ENCODE data around the gene COPS9.

COPS9 gene

GRCh38 chr2:240166191-240166590 lies 30.1 kb upstream of the COPS9 start:
- no peak for DNase-seq (ENCODE audit: low read depth in 2 of 2)

- no peak for DNase-seq (ENCODE audit: low read depth in 2 of 2)
Observed at GRCh38 chr2:240165661-240166060, 29.6 kb upstream of the COPS9 start.

- no peak for DNase-seq (ENCODE audit: low read depth in 2 of 2)
Observed at GRCh38 chr2:240165034-240165433, 28.9 kb upstream of the COPS9 start.

GRCh38 chr2:240164586-240164985 lies 28.5 kb upstream of the COPS9 start:
- no peak for DNase-seq (ENCODE audit: low read depth in 2 of 2)

- no peak for DNase-seq (ENCODE audit: low read depth in 2 of 2)
Observed at GRCh38 chr2:240163844-240164574, 27.9 kb upstream of the COPS9 start.

DNA sequence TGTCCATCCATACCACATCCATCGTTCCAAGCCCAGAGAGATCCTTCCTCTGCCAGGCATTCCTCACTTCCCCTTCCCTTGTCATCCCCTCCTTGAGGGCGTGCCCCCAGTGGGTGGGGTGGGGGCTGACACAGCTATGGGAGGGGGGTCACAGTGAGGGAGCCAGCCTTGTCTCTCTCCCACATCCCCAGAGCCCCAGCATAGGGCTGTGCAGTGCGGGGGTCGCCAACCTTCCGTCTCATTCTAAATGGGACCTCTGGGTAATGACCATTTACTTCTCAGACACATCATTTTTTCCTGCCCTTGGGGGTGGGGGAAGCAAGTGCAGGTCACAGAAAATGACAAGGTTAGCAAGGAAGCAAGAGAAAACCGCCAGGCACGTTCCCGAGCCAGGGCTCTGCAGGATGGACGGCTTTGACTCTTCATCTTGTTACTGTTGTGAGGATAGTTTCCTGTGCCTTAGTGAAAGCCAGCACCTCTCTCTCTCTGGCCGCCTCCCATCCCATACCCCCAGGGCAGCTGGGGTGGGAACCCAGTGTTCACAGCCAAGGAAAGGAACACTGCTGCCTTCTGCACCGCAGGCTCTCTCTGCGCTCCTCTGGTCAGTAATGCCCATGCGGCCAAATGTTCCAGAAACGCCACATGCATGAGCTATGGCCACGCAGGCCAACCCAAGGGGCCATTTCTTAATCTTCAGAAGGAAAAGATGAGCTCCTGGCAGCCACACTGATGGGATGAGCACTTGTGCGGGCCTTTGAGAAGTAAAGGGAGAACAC lies 27.0 kb upstream of the COPS9 start:
- DNase-seq (ENCODE audit: low read depth in 2 of 2) = no peak

DNA sequence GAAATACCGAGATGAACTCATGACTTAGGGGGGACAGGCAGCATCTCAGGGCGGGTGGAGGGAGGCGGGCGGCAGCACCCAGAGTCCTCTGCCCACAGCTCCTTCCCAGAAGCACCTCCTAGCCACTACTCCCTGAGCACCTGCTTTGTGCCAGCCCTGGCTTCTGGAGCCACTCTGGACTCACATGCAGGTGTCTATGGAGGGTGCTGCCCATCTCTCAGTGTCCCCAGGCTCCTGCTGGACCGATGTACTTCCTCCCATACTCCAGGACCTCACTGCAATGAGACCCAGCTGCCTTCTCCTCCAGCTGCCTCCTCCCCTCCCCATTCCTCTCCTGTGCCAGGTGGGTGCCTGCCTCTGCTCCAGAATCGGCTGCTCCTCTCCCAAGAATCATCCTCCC lies 26.4 kb upstream of the COPS9 start:
- no peak for DNase-seq (ENCODE audit: low read depth in 2 of 2)

DNA sequence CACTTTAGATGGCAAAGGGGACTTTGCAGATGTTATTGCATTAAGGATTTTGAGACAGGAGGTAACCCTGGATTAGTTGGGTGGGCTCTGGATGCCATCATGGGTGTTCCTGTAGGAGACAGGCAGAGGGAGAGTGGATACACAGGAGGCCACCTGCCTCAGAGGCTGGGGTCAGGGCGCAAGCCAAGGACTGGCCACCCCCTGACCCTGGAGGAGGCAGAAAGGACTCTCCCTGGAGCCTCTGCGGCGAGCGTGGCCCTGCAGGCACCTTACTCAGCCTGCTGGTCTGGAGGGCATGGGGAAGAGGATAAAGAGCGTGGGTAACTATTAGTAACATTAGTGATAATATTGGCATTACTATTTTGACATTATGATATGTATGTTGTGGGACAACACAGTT lies 25.9 kb upstream of the COPS9 start:
- no peak for DNase-seq (ENCODE audit: low read depth in 2 of 2)

GRCh38 chr2:240161087-240161750 lies 25.1 kb upstream of the COPS9 start:
- no peak for DNase-seq (ENCODE audit: low read depth in 2 of 2)

DNA sequence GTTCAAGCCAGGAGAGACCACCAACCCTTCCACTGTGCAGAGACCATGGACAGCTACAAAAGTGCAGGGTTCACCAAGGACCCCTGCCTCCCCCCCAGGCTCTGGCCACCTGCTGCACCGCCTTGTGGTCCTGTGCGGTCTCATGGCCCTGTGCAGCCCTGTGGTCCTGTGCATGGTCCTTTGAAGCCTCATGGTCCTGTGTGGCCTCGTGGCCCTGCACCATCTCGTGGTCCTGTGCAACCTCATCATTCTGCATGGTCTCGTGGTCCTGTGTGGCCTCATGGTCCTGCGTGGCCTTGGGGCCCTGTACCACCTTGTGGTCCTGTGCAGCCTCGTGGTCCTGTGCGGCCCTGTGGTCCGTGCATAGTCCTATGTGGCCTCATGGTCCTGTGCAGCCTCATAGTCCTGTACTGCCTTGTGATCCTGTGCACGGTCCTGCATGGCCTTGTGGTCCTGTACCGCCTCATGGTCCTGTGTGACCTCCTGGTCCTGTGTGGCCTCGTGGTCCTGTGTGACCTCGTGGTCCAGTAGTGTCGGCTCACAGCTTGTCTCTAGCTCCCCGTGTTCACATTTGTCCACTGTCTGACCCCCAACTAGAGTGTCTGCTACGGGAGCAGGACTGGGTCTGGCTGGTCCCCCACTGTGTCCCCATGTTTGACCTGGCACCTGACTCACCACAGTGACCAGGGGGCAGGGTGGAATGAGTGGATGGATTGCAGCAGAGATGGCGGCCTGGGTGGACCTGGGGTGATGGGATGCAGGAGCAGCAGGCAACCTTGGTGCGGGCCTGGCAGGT lies 24.4 kb upstream of the COPS9 start:
- DNase-seq (ENCODE audit: low read depth in 2 of 2) = no peak

- no peak for DNase-seq (ENCODE audit: low read depth in 2 of 2)
Observed at GRCh38 chr2:240159251-240159839, 23.2 kb upstream of the COPS9 start.

DNA sequence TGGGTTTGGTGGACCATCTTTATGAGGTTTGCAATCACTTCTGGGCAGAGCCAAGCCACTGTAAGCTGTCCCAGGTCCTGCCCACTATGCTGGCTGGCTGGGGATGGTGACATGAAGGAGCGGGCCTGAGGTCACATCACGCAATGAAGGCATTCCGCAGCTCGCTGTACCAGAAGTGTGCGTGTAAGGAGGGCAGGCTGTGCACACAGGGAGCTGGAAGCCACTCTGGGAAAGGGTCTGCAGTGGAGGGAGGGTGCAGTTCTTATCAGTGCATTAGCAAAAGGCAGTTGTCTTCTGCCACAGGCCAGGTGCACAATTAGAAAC lies 21.0 kb upstream of the COPS9 start:
- DNase-seq (ENCODE audit: low read depth in 2 of 2) = no peak

DNA sequence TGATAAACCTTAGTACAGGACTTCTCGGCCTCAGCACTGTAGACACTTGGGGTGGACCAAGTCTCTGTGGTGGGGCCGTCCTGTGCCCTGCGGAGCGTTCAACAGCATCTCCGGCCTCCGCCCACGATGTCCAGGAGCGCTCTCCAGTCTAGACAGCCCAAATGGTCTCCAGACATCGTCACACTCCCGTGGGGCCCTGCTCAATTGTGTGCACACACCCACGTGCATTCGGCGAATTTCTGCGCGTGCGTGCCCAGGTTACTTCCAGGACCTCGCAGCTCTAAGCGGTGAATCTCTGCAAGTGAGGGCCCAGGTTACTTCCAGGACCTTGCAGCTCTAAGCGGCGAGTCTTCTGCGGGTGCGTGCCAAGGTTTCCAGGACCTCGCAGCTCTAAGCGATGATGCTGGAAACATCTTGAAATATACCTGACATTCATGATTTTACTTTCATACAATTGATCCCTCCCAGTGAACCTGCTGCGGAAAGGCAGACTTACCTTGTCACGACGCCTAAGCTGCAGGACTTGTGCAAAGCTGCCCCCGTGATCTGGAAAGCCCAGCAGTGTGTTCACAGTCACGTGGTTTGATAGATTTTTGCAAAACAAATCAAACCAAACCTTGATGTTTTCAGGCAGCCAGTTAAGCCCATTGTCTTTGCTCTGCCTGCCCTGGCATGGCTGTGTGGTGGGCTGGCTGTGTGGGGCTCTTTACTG lies 20.5 kb upstream of the COPS9 start:
- no peak for DNase-seq (ENCODE audit: low read depth in 2 of 2)

DNA sequence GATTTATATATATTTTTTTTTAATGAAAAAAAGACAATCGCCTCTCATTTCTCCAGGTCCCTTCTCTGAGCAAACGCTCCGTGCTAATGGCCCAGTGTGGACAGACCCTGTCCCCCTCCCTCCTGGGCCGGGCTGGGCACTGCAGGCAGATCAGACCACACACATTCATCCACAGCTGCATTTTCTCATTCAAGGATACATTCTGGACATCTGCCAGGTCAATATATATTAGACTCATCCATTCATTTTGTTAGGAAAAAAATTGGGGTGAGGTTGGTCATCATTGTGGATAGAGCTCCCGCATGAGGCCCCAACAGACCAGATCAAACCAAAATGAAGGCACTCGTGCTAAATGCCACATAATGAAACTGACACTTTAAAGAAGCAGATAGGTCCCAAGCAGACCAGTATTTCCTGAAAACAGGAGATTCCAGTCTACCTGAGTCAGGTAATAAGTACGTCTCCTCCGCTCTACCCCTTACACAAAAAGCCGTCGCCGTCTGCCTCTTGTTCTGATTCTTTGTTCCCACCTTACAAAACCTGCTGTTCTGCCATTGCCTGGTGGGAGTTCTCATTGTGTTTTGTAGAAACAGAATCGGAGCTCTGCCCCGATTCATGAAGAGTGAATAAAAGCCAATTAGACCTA lies 19.8 kb upstream of the COPS9 start:
- DNase-seq (ENCODE audit: low read depth in 2 of 2) = no peak

DNA sequence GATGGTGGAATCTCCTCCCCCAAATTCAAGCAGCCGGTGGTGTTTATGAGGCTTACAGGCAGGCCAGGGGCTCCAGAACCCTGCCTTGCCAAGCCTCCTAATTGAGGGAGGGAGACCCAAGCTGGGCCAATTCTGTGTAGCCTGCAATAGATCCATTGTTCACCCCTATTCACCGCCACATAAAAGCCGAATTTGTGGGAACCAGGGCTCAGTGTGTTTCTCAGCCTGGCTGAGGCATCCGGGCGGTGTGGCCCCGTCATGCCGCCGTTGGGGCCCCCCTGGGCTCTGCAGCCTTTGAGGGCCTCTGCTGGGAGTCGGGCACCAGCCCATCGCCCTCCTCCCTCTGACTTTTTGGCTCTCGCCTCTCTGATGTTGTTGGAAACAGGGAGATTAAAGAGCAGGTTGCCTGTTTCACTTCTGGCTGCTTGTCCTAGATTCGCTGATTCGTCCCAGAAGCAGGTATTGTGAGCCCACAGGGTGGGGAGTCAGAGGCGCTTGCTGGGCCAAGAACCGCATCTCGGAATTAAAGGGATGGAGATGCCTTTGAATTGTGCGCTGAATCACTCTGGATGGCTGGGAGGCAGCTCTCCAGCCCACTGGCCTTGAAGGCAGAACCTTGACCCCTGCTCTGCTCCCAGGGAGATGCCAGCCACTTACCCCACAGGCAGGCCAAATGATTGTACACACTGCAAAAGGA lies 19.1 kb upstream of the COPS9 start:
- DNase-seq (ENCODE audit: low read depth in 2 of 2) = no peak

DNA sequence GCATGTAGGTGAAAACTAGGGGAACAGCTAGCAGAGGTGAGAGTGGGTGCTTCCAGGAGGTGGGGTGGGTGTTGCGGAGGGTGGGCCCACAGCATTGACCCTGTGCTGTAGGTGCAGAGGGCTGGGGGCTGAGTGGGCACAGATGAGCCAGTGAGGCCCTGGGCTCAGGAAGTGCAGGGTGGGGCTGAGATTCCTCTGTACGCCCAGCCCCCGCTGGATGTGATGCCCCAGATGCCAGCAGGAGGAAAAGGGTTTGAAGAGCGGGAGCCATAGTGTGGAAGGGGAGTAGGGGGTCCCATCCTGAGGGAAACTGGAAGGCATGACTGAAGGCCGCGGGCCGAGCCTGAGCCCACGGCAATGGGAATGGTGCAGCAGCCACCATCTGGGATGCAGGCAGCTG lies 18.5 kb upstream of the COPS9 start:
- DNase-seq (ENCODE audit: low read depth in 2 of 2) = no peak

GRCh38 chr2:240153418-240153817 lies 17.3 kb upstream of the COPS9 start:
- DNase-seq (ENCODE audit: low read depth in 2 of 2) = no peak

DNA sequence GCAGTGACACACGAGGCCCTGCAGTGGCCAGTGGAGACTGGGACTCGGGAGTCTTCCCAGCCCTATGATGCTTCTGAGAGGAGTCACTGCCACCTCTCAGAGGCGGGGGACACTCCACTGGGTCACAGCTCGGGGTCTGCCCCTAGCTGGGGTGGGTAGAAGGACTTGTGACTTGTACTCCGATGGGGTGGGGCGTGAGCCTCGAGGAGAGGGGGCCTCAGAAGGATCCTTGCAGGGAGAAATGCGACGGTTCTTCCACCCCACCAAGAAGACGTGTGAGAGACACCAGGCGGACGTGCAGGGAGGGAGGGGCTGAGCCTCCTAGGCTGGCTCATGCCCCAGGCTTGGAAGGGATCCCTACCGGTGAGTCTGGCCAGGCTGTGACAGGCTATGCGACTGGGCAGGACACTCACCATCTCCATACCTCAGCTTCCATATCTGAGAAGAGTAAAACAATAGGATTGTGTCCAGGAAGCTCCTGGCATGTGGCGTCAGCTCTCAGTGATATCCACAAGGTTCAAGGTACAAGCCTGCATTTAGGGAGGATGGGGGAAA lies 15.4 kb upstream of the COPS9 start:
- no peak for DNase-seq (ENCODE audit: low read depth in 2 of 2)

GRCh38 chr2:240149943-240150784 lies 14.1 kb upstream of the COPS9 start:
- DNase-seq (ENCODE audit: low read depth in 2 of 2) = no peak
